ENCODE results near the gene TOMM20. TPM values are rescaled to one million over a fixed set of nuclear protein-coding genes. Genes with fewer than 3 reads are reported as not detected.

Gene TOMM20
- total RNA-seq, 1 donor from 2014 or later = 101 TPM

- no peak overlapping the region for H3K4me3 ChIP-seq (ENCODE audit: low read depth, low read length)
- no peak for DNase-seq (ENCODE audit: low read depth)
- TF ChIP-seq CTCF (conservative IDR thresholded peaks at IDR 0.05; ENCODE audit: low read depth, low read length) = no peak
Observed at GRCh38 chr1:235112297-235113182, 16.1 kb downstream of the TOMM20 start.

DNA sequence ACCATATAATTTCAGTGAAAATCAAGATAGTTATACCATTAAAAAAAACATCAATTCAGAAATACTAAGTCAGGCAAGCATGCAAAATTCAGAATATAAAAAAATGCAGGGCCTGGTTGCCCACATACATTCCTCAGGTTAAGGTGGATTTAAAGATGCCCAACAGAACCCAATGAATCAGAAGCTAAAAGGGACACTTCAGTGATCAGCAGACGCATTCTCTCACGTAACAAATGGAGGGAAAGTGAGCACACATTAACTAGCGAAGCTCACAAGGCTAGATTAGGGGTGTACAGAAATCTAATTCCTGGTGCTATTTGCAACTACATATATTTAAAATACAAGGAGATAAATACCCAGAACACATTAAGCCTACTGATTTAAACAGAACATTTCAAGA is 17.5 kb downstream of the TOMM20 start:
- no peak for TF ChIP-seq CTCF (conservative IDR thresholded peaks at IDR 0.05; ENCODE audit: low read depth, low read length)
- DNase-seq (ENCODE audit: low read depth) = no peak
- H3K4me3 ChIP-seq (ENCODE audit: low read depth, low read length) = no peak overlapping the region

DNA sequence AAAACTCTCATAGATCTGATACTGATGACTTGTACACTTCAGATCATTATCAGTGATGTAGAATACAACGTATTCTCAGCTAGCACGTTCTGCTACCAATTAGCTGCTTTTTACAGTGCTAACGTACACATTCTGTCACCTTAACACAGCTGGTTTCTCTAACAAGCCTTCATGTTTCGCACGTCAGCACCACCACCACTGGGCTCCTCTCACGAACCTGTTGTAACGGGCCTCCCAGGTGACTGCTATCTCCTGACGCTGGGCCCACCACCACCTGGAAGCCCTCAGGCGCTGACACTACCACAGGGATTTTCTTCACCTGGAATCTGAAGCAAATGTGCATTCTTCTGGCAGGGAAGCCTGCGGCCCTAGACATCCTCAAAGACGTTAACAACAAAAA is 19.8 kb downstream of the TOMM20 start:
- H3K4me3 ChIP-seq (ENCODE audit: low read depth, low read length) = no peak overlapping the region
- no peak for TF ChIP-seq CTCF (conservative IDR thresholded peaks at IDR 0.05; ENCODE audit: low read depth, low read length)
- DNase-seq (ENCODE audit: low read depth) = no peak

- no peak overlapping the region for H3K4me3 ChIP-seq (ENCODE audit: low read depth, low read length)
- TF ChIP-seq CTCF (conservative IDR thresholded peaks at IDR 0.05; ENCODE audit: low read depth, low read length) = no peak
Observed at GRCh38 chr1:235108185-235108593, 20.4 kb downstream of the TOMM20 start.

DNA sequence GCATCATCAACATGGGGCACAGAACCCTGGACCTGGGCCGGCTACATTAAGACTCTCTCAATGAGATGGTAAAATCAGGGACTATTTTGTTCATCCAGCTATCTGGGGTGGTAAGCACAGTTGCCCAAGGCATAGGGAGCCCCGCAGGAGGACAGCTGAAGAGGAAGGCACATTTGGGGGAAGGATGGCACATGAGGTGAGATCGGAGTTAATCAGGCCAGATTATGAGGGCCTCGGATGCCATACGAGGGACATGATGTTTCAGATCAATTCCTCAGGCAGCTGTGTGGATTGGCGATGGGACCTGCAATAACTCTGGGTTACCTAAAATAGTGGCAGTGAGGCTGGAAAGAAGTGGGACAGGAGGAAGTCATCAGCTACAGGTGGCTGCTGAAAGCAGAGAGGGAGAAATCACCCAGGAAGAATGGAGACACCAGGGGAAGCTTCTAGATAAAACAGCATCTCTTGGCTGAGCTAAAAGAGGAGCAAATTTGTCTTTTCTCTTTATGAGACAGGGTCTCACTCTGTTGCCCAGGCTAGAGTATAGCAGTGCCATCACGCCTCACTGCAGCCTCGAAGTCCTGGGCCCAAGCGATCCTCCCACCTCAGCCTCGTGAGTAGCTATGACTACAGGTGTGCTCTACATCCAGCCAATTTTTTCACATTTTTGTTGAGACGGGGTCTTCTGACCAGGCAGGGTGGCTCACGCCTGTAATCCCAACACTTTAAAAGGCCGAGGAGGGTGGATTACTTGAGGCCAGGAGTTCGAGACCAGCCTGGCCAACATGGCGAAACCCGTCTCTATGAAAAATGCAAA is 21.1 kb downstream of the TOMM20 start:
- DNase-seq (ENCODE audit: low read depth) = no peak
- no peak for TF ChIP-seq CTCF (conservative IDR thresholded peaks at IDR 0.05; ENCODE audit: low read depth, low read length)
- no peak overlapping the region for H3K4me3 ChIP-seq (ENCODE audit: low read depth, low read length)

More at GRCh38 chr1:235108185-235108593, 20.4 kb downstream of the TOMM20 start:
- DNase-seq (ENCODE audit: low read depth) = no peak

DNA sequence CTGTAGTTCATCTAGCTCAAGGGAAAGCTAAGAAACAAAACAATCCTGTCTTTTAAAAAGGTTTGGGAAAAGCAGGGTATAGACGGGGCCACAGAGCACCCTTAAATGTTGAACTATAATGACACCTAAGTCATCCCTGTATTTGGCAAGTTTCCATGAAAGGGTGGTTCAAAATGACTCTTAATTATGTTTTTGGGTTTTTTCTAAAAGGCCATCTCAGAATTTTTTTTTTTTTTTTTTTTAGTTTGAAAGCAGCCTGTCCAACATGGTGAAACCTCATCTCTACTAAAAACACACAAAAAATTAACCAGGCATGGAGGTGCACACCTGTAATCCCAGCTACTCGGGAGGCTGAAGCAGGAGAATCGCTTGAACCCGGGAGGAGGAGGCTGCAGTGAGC is 22.2 kb downstream of the TOMM20 start:
- DNase-seq (ENCODE audit: low read depth) = no peak
- no peak overlapping the region for H3K4me3 ChIP-seq (ENCODE audit: low read depth, low read length)
- no peak for TF ChIP-seq CTCF (conservative IDR thresholded peaks at IDR 0.05; ENCODE audit: low read depth, low read length)
